GM18498 (cell line): ENCODE data around the gene MED16.

Experiments used
- ATAC-seq: cut with Tn5 transposase; IDR thresholded peaks from one replicate; pipeline ENCODE4 v1.9.1; 2021; ENCODE audit warnings: mild to moderate bottlenecking, moderate library complexity; ENCODE audit not compliant: unreplicated experiment

MED16 gene, protein sequence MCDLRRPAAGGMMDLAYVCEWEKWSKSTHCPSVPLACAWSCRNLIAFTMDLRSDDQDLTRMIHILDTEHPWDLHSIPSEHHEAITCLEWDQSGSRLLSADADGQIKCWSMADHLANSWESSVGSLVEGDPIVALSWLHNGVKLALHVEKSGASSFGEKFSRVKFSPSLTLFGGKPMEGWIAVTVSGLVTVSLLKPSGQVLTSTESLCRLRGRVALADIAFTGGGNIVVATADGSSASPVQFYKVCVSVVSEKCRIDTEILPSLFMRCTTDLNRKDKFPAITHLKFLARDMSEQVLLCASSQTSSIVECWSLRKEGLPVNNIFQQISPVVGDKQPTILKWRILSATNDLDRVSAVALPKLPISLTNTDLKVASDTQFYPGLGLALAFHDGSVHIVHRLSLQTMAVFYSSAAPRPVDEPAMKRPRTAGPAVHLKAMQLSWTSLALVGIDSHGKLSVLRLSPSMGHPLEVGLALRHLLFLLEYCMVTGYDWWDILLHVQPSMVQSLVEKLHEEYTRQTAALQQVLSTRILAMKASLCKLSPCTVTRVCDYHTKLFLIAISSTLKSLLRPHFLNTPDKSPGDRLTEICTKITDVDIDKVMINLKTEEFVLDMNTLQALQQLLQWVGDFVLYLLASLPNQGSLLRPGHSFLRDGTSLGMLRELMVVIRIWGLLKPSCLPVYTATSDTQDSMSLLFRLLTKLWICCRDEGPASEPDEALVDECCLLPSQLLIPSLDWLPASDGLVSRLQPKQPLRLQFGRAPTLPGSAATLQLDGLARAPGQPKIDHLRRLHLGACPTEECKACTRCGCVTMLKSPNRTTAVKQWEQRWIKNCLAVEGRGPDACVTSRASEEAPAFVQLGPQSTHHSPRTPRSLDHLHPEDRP

DNA sequence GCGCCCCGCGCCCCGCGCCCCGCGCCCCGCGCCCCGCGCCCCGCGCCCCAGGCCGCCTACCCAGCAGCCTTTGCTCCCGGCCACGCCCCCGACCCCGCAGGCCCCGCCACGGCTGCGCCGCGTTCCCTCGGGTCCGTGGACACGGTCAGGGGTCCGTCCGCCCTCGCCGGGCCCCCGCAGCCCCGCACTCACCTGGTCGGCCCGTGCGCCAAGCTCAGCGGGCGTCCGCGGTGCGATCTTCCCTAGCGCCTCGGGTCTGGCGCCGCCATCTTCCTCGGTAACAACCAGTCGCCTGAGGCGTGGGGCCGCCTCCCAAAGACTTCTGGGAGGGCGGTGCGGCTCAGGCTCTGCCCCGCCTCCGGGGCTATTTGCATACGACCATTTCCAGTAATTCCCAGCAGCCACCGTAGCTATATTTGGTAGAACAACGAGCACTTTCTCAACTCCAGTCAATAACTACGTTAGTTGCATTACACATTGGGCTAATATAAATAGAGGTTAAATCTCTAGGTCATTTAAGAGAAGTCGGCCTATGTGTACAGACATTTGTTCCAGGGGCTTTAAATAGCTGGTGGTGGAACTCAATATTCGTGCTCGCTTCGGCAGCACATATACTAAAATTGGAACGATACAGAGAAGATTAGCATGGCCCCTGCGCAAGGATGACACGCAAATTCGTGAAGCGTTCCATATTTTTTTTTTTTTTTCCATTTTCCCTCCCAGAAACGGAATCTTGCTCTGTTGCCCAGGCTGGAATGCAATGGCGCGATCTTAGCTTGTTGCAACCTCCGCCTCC, at the start of gene MED16, which contains the start of gene RNU6-9:
TSS of gene MED16 (minus strand) at position 294 of the 796 bp plus-strand sequence. CDS start 2,056 bp downstream, outside the sequence.
TSS of gene RNU6-9 (plus strand) at position 591 of the 796 bp plus-strand sequence.
- peak; percentile 87 for ATAC-seq

DNA sequence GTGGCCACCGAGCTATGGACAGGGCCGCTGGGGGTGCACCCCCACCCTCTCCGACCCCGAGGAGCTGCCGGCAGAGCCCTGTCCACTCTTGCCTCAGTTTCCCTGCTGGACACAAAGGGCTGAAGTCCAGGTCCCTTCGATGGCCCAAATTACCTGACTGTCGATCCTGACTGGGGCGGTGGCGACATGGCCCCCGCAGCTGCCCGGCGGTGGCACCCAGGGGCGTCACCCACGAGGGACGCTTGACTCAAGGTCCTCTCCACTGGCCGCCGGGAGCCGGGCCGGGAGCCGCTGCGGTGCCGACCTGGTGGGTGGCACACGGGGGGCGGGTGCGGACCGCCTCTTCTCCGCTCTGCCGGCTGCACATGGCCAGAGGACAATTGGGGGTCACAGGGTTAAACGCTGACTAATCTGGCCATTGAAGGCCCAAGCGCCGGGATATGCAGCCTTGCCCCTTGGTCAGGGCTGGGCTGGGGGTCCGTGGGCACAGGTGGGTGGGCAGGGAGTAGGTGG, 49.2 kb upstream of the MED16 start:
- ATAC-seq, result no peak

DNA sequence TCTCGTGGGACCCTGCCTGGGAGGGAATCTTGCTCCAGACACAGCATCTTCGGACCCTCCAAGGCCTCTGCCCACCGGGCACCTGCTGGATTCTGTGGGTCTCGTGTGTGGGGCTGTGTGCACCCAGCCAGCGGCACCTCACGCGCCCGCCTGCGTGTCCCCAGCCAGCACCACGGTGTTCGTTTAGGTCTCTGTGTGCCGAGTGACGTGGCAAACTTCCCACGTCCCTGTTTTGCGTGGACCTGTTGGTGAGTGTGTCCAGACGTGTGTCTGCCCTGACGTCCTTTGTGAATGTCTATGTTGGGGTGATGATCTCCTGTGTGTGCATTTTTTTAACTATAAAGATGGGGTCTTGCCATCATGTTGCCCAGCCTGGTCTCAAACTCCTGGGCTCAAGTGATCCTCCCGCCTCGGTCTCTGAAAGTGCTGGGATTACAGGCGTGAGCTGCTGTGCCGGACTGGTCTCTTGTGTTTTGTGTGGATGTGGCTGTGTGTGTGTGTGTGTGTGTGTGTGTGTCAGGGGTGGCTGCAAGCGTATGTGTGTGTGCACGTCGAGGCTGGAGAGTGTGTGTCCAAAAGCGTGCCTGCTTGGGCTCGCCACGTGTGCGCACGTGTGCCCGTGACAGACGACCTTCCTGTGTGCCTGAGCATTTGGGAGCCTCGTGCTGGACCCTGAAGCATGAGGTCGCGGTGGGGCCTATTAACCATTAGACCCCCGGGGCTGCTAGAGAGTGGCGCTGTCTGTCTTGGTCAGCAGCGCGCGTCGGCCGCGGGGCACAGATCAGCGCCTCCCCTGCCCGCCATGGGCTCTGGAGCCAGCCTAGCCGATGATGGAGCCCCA, 48.5 kb upstream of the MED16 start:
- ATAC-seq, result no peak

DNA sequence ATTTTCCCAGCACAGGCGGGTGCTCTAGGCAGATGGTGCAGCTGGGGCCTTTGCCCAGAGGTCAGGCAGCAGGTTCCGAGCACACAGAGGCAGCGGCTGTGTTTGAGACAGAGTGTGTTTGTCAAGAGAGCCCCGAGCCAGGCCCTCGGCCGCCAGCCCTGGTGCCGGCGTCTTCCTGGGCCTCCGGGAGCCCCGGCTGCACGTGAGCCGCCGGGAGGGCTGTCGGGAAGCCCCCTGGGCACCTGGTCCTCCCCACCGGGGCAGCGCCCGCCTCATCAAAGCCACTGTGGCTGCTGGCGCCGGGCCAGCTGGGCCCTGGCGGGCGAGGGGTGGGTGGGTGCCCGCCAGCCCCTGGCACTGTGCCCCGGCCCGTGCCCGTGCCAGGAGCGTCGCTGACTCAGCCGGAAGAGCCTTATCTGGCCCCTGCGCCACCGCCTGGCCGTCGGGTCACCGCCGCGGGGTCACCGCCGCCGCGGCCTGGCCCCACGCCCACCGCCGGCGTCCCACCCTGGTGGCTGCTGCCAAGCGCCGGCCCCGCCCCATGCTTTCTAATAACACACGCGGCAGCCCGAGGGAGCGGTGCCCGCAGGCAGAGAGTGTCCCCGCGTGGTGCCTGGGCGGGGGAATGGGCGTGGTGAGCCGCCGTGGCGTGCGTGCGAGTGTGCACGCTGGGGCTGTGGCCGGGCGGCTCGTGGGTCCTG, 47.8 kb upstream of the MED16 start:
- ATAC-seq, result peak; percentile 54

DNA sequence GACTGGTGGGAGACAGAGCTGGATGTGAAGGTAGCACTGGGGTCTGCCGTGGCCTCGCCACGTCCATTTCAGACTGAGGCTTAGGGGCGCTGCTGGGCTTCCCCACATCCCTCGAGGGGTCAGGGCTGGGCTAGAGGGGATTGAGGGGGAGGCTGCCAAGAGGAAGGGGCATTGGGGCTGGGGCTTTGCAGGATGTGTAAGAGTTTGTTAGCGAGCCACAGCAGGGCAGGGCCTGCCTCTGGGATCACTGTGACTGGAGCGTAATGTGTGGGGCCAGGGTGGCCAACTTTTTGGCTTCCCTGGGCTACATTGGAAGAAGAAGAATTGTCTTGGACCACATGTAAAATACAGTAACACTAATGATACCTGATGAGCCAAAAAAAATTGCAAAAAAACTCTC, 46.9 kb upstream of the MED16 start:
- ATAC-seq, result no peak

DNA sequence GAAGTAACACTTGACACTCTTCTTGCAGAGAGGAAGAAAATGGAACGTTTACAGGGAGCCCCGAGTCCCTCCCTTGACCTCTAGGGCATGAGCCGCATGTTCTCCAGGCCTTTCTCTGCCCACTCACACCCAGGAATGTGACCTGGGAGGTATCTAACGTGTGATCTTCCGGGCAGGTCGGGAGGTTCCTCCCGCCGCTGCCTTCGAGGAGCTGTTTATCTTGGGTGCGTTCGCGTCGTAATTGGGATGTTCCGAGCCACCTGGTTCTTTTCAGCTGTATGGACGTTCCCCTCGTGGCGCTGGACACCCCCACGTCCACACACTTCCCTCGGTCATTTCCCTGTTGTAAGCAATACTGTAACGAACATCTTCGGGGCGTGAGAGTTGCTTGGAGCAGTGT, 46.5 kb upstream of the MED16 start:
- ATAC-seq, result no peak

DNA sequence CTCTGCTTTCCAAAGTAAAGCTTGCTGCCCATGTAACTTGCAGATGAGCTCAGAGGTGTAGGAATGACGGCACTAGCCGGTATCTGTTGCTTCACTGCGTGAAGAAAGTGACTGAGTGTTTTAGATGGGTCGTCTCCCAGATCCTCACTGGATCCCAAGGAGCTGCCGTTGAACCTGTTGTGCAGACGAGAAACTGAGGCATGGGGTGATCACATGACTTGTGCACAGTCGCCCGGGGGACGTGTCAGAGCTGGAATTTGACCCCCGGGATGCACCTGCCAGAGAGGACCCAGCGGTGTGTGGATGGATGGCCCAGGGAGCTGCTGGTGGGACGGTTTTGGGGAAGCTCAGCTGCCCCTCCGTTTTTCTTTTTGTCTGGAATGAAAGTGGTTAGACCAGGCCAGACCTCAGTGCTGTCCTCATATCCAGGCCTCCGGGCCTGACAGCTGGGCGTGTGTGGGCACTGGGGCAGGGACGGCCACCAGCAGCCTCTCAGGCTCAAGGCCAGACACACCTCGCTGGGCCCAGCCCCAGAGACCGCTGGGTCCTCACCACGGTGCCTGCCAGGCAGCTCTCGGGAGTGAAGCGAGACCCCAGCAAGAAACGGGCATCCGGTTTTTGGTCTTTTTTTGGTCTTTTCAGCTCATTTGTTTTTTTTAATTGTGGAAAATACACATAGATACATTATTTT, 45.4 kb upstream of the MED16 start:
- no peak for ATAC-seq

DNA sequence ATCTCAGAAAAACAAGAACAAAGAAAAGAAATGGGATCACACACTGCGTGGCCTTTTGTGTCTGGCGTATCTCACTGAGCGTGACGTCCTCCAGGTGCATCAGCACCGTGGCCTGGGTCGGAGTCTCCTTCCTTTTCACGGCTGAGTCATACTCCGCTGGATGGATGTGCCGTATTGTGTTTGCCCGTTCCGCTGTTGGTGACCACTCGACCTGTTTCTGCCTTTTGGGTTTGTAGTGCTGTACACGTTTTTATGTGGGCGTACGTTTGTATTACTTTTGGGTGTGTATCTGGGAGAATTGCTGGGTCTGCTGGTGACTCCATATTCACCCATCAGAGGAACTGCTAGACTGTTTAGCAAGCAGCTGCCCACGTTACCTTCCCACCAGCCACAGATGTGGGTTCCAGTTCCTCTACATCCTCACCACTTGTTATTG, 44.3 kb upstream of the MED16 start:
- no peak for ATAC-seq

DNA sequence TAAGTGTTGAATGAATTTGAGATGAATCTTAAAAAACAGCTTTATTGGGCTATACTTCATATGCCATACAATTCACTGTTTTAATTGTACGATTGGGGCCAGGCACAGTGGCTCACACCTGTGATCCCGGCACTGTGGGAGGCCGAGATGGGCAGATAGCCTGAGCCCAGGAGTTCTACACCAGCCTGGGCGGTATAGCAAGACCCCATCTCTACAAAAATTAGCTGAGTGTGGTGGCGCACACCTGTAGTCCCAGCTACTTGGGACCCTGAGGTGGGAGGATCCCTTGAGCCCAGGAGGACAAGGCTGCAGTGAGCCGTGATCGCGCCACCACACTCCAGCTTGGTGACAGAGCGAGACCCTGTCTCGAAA, 43.2 kb upstream of the MED16 start:
- no peak for ATAC-seq

DNA sequence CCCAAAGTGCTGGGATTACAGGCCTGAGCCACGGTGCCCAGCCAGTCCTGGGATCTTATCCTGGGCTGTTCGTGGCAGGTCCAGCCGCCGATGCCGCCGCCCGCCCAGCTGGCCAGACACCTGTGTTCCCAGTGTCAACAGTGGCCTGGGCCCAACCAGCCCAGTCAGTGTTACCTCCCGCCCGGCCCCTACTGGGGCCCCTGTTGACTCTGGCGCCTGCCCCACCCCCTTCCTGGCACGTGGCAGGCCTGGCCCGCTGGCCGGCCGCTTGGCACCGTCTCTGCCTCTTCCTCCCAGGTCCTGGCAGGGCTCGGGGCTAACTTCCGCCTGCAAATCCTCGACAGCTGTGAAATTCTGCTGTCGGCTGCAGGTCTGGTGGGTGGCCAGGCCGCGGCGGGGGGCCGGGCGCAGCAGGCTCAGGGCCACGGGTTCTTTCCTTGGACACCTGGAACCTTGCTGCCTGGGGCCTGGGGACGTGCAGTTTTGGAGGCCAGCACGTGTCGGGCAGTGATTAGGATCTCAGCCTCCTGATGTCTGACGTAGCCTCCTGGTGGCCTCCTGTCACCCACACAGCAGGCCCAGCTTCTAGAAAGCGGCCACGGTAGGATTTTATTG, 42.0 kb upstream of the MED16 start:
- ATAC-seq, result no peak

DNA sequence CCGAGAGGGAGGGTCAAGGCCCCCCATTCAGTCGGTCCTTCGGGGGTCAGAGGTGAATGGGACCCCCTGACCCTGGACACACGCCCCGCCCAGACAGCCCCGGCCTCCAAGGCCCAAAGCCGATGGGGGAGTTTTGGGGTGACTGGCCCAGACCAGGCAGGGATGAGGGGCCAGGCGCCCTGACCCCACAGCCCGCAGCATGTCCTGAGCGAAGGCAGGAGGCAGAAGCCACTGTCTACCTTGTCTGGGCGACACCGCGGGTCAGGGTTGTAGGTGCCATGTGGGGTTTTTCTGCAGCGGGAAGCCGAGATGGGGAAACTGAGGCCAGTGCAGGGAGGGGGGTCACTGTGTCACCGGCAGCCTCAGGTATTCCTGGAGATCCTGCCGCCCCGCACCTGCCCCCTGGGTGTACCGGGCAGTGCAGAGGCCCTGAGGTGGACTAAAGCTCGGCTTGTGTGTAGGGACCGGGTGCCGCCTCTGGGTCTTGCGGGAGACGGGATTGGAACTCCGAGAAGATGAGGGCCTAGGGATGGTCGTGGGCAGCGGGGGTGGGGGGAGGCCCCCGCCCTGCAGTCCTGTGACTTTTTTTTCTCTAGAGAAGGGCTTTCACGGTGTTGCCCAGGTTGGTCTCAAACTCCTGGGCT, 41.3 kb upstream of the MED16 start:
- no peak for ATAC-seq

DNA sequence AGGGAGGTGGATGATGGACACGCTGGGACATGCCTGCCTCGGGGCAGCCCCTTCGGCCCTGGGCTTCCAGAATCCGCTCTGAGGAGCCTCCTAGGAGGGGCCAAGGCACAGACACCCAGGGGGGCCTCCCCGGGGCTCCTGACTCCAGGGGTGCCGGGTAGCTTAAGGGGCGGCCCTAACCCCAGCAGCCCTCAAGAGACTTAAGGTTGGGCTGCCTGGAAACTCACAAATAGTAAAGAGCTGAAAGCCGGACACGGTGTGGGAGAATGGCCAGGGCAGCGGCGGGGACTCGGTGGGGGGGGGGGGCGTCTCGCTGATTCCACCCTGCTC, 40.5 kb upstream of the MED16 start:
- no peak for ATAC-seq

DNA sequence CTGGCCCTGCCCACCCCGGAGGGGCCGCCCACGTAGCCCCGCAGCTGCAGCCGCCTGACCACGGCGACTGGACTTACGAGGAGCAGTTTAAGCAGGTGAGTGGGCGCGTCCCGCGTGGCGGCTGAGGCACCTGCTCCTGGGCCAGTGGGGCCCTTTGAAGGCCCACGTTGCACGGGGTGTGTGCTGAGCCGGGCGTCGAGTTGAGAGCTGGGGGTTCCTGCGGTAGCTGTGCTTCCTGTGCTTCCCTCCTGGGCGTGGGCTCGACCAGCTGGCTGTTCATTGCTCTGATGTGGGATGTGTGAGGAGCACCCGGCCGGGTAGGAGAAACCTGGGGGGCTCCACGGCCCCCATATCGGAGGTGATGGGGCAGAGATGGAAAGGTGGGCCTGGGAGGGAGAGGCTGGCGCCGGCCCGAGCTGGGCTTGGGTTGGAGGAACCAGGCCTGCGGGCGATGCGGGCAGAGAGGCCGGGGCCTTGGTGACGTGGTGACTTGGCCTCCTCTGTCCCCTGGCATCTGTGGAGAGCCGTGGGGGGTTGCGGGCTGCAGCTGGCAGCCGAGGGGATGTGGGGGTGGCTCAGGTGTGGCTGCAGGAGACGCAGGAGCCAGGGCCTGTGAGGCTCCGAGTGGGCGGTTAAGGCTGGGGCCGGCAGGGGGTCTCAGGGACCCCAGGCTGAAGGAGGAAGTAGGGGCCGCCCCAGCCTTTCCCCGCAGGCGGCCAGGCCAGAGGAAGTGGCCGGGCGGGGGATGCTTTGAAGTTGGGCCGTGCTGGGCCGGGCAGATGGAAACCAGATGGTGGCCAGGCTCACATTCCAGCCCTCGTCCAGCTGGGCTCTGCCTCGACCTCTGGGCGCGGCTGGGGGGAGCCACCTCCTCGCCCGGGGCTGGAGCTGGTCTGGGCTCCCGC, 39.9 kb upstream of the MED16 start:
- no peak for ATAC-seq

DNA sequence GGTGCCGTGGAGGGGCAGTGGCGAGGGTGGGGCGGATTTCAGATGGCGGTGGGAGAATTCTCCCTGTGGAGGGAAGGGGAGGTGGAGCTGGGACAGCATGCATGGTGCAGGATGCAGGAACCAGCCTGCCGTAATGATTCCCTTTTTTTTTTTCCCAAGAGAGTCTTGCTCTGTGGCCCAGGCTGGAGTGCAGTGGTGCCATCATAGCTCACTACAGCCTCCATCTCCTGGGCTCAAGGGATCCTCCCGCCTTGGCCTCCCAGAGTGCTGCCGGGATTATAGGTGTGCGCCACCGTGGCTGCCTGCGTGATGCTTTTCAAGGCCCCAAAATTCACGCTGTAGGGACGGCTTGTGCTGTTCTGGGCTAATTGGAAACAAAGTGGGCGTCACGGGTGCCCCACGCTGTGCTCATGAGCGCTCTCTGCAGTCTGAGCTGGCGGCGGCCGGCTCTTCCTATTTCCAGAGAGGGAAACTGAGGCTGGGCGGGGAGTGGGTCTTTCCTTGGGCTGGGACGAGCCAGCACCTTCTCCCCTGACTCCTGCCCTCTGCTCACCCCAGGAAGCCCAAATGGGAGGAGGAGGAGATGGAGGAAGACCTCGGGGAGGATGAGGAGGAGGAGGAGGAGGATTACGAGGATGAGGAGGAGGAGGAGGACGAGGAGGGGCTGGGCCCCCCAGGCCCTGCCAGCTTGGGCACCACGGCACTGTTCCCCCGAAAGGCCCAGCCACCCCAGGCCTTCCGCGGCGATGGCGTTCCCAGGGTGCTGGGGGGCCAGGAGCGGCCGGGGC, 39.1 kb upstream of the MED16 start:
- ATAC-seq, result no peak

DNA sequence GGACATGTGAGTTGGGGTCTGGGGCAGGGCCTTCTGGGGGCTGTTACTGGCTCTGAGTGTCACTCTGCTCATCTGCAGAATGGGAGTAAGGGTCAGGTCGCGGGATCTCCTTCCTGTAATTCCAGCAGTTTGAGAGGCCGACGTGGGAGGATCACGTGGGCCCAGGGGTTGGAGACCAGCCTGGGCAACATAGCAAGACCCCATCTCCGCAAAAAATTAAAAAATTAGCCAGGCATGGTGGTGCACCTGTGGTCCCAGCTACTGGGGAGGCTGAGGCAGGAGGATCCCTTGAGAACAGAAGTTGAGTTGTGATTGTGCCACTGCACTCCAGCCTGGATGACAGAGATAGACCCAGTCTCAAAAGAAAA, 36.9 kb upstream of the MED16 start:
- no peak for ATAC-seq

DNA sequence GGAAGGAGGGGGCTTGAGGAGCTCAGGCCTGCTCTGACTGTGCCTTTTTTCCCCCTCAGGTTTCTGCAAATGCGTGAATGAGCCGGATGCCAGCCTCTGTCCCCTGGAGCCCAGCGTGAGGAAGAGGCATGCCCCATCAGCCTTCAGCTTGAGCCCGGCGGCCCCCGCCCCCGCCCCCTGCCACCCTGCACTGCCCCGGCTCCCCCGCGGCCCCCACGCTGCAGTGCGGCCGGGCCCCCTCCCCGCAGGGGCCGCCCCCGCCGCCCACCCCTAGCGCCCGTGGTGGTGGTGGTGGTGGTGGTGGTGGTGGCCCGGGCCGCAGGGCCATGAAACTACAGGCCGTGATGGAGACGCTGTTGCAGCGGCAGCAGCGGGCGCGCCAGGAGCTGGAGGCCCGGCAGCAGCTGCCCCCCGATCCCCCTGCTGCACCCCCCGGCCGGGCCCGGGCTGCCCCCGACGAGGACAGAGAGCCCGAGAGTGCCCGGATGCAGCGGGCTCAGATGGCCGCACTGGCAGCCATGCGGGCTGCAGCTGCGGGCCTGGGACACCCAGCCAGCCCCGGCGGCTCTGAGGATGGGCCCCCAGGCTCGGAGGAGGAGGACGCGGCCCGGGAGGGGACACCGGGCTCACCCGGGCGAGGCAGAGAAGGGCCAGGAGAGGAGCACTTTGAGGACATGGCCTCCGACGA, 36.4 kb upstream of the MED16 start:
- no peak for ATAC-seq
